GM12878 (cell line): Measurements from ENCODE around the gene ACAT2. TPM values are rescaled to one million over a fixed set of nuclear protein-coding genes. Genes with fewer than 3 reads are reported as not detected.

ENCODE experiments used
- ATAC-seq: fragments of 200-7000 bp; cut with Tn5 transposase; 3 replicates; pipeline ENCODE4 v1.9.1; 2020; ENCODE audit warnings: mild to moderate bottlenecking, moderate library complexity
- BruUV-seq: library from RNA; stranded (reverse); fragments of 400-500 nt; replicated peaks from 2 replicates; lab custom pipeline; 2021; lab: Mats Ljungman, UMichigan
- CTCF ChIA-PET: fragments of 300-600 bp; sonication (Branson Sonifier 250); formaldehyde crosslinking; extraction: SDS; loops from one replicate; lab custom pipeline; 2021; ENCODE audit warnings: inconsistent platforms; lab: Yijun Ruan, JAX
- POLR2A ChIA-PET: fragments of 350-600 bp; formaldehyde crosslinking; extraction: SDS; loops from one replicate; lab custom pipeline; 2021; ENCODE audit warnings: inconsistent platforms; lab: Charles Lee
- RAD21 ChIA-PET: fragments of 300-600 bp; sonication (Branson Sonifier 250); formaldehyde crosslinking; loops from one replicate; lab custom pipeline; 2023; ENCODE audit warnings: antibody characterized with exemption; ENCODE audit not compliant: unreplicated experiment; lab: Charles Lee
- SMC1A ChIA-PET: fragments of 300-600 bp; sonication (Branson Sonifier 250); formaldehyde crosslinking; loops from one replicate; lab custom pipeline; 2023; ENCODE audit not compliant: unreplicated experiment, uncharacterized antibody; lab: Charles Lee
- DNase-seq: peaks from one replicate; pipeline ENCODE4 v3.0.0-alpha.2; 2011; ENCODE audit warnings: low read depth, low spot score
- FAIRE-seq: peaks from 3 replicates; lab custom pipeline; 2011; peaks lifted over from hg19 to GRCh38; lab: Jason Lieb, UNC
- H2AFZ ChIP-seq: 2 replicates; pipeline ENCODE4 v1.6.0; 2011; ENCODE audit warnings: low read depth, low read length, control low read depth; ENCODE audit not compliant: control insufficient read depth
- H3K27ac ChIP-seq: 2 replicates; pipeline ENCODE4 v1.5.1; 2011; ENCODE audit warnings: control low read depth; ENCODE audit not compliant: control insufficient read depth, insufficient read depth
- H3K27me3 ChIP-seq, 2 experiments: replicated peaks in 1 of 2; 2 replicates each; pipeline versions ENCODE4 v1.6.0 to v1.6.1; 2011; ENCODE audit warnings: low read length in 1 of 2; ENCODE audit not compliant: control insufficient read depth in 2 of 2, insufficient read depth in 2 of 2
- H3K36me3 ChIP-seq, 2 experiments: 2 replicates each; pipeline ENCODE4 v1.5.1; 2011; ENCODE audit warnings: low read length in 1 of 2; ENCODE audit not compliant: control insufficient read depth in 2 of 2, insufficient read depth in 2 of 2
- H3K4me1 ChIP-seq: 2 replicates; pipeline ENCODE4 v1.6.1; 2011; ENCODE audit warnings: mild to moderate bottlenecking, low read length, moderate library complexity, mixed read lengths; ENCODE audit not compliant: control insufficient read depth, insufficient read depth
- H3K4me2 ChIP-seq: 2 replicates; pipeline ENCODE4 v1.6.0; 2011; ENCODE audit warnings: control low read depth; ENCODE audit not compliant: control insufficient read depth, insufficient read depth
- H3K4me3 ChIP-seq: fragments of 200-600 bp; sonication (generic); 2 replicates; pipeline ENCODE4 v1.5.1; 2016
- H3K79me2 ChIP-seq: 2 replicates; pipeline ENCODE4 v1.6.0; 2011; ENCODE audit warnings: low read length; ENCODE audit not compliant: control insufficient read depth, insufficient read depth
- H3K9ac ChIP-seq: 2 replicates; pipeline ENCODE4 v1.8.0; 2011; ENCODE audit warnings: low read length, control low read depth, mixed read lengths; ENCODE audit not compliant: control insufficient read depth, insufficient read depth
- H3K9me3 ChIP-seq: replicated peaks from 3 replicates; pipeline ENCODE4 v1.5.1; 2011; ENCODE audit warnings: mild to moderate bottlenecking, low read length; ENCODE audit not compliant: control insufficient read depth, insufficient read depth
- H4K20me1 ChIP-seq: 2 replicates; pipeline ENCODE4 v1.6.0; 2011; ENCODE audit not compliant: control insufficient read depth, insufficient read depth
- ATF2 ChIP-seq: IDR thresholded peaks from 2 replicates; pipeline ENCODE4 v1.6.1; 2012; ENCODE audit warnings: low read length, inconsistent platforms
- CBFB ChIP-seq: IDR thresholded peaks from 2 replicates; pipeline ENCODE4 v1.6.1; 2016; ENCODE audit warnings: antibody characterized with exemption, low read depth
- CBX3 ChIP-seq: fragments of 200-600 bp; sonication (generic); IDR thresholded peaks from 2 replicates; pipeline ENCODE4 v1.6.1; 2016; ENCODE audit warnings: low read depth, borderline replicate concordance
- E2F4 ChIP-seq: IDR thresholded peaks from 2 replicates; pipeline ENCODE4 v1.6.1; 2012; ENCODE audit warnings: low read depth, low read length, improper control_type of control experiment
- HDAC6 ChIP-seq: fragments of 200-600 bp; sonication (generic); IDR thresholded peaks from one replicate; pipeline ENCODE4 v1.8.0; 2017; ENCODE audit warnings: antibody characterized with exemption; ENCODE audit not compliant: unreplicated experiment
- IRF4 ChIP-seq: IDR thresholded peaks from 2 replicates; pipeline ENCODE4 v1.6.1; 2011; ENCODE audit warnings: low read depth, low read length
- MTA2 ChIP-seq: fragments of 450-650 bp; IDR thresholded peaks from 2 replicates; pipeline ENCODE4 v1.6.1; 2016; ENCODE audit warnings: low read depth, mild to moderate bottlenecking, moderate library complexity
- NFYA ChIP-seq: IDR thresholded peaks from 2 replicates; pipeline ENCODE4 v1.6.1; 2011; ENCODE audit warnings: low read depth, mild to moderate bottlenecking, low read length, improper control_type of control experiment, borderline replicate concordance
- PAX8 ChIP-seq: fragments of 450-650 bp; IDR thresholded peaks from 2 replicates; pipeline ENCODE4 v1.6.1; 2017; ENCODE audit warnings: mild to moderate bottlenecking, moderate library complexity
- PML ChIP-seq: IDR thresholded peaks from 2 replicates; pipeline ENCODE4 v1.6.1; 2012; ENCODE audit warnings: low read length, inconsistent platforms
- POLR2A ChIP-seq: IDR thresholded peaks from 2 replicates; pipeline ENCODE4 v1.6.1; 2011; ENCODE audit warnings: low read depth, mild to moderate bottlenecking, low read length
- RB1 ChIP-seq: fragments of 450-650 bp; formaldehyde crosslinking; IDR thresholded peaks from 2 replicates; pipeline ENCODE4 v1.6.1; 2017; ENCODE audit warnings: mild to moderate bottlenecking, borderline replicate concordance
- RELA ChIP-seq: fragments of 450-650 bp; IDR thresholded peaks from 2 replicates; pipeline ENCODE4 v1.8.0; 2014; ENCODE audit warnings: borderline replicate concordance; ENCODE audit not compliant: partially characterized antibody
- RELB ChIP-seq: fragments of 450-650 bp; IDR thresholded peaks from 2 replicates; pipeline ENCODE4 v1.6.1; 2017; ENCODE audit warnings: low read depth, mild to moderate bottlenecking, moderate library complexity
- STAT1 ChIP-seq: fragments of 450-650 bp; conservative IDR thresholded peaks from 2 replicates; pipeline ENCODE4 v1.6.1; 2014; ENCODE audit warnings: antibody characterized with exemption, mild to moderate bottlenecking
- USF2 ChIP-seq: IDR thresholded peaks from 2 replicates; pipeline ENCODE4 v1.6.1; 2011; ENCODE audit warnings: low read depth, low read length, improper control_type of control experiment, borderline replicate concordance
- YY1 ChIP-seq: IDR thresholded peaks from 2 replicates; pipeline ENCODE4 v1.6.1; 2011; ENCODE audit warnings: low read depth, mild to moderate bottlenecking, low read length
- ZNF274 ChIP-seq: IDR thresholded peaks from one replicate; pipeline ENCODE4 v1.8.0; 2011; ENCODE audit not compliant: insufficient read length, insufficient read depth
- WGBS: methylation state at CpG from one replicate; pipeline ENCODE4 v1.1.6; 2016; ENCODE audit warnings: low lambda C conversion rate; ENCODE audit not compliant: insufficient replicate concordance, insufficient coverage; ENCODE audit errors: missing lambda C conversion rate; 5-methylcytosine and 5-hydroxymethylcytosine counted together
- in situ Hi-C: fragments of 300-500 bp; cut with MboI; formaldehyde crosslinking; loops from 9 replicates; pipeline ENCODE4 v1.14.3; 2018; ENCODE audit warnings: mixed read lengths
- intact Hi-C: fragments of 100-400 bp; cut with micrococcal nuclease; formaldehyde crosslinking; loops from one replicate; pipeline ENCODE4 v1.14.2; 2022; ENCODE audit not compliant: unreplicated experiment
- polyA plus RNA-seq, 11 experiments: library from polyadenylated mRNA; depleted of rRNA in 4 of 11; unstranded in 6 of 11; stranded (reverse) in 5 of 11; fragments of >200 nt; fragmentation: Nextera tagmentation in 4 of 11; fragmentation: Illumina TruSeq in 1 of 11; extraction: Ambion mirVana in 4 of 11; extraction: Trizol in 1 of 11; gene quantifications; 1 replicate in 1 of 11; 2 replicates in 10 of 11; pipeline versions ENCODE4 v1.2.1 to v1.2.3, GENCODE V29; 2011 to 2016; ENCODE audit warnings: inconsistent platforms in 2 of 11, missing spikeins in 2 of 11, low read depth in 1 of 11
- total RNA-seq, 4 experiments: library from RNA; depleted of rRNA in 3 of 4; stranded (reverse); fragments of >200 nt in 3 of 4; fragmentation: Illumina TruSeq in 1 of 4; extraction: Trizol in 1 of 4; gene quantifications; 2 replicates each; pipeline versions ENCODE4 v1.2.1 to v1.2.3, GENCODE V29; 2013 to 2021
- TF ChIP-seq, protein P1 (sequence below): fragments of 450-650 bp; IDR thresholded peaks from 2 replicates; pipeline ENCODE4 v1.6.1; 2014; ENCODE audit warnings: mild to moderate bottlenecking

The ACAT2 gene
- total and polyA plus RNA-seq, 10 of the 15 experiments (the other 5 are each of a cell fraction or from before 2014, with no cell fraction given) = 87.9 to 257 (median 132) TPM

DNA sequence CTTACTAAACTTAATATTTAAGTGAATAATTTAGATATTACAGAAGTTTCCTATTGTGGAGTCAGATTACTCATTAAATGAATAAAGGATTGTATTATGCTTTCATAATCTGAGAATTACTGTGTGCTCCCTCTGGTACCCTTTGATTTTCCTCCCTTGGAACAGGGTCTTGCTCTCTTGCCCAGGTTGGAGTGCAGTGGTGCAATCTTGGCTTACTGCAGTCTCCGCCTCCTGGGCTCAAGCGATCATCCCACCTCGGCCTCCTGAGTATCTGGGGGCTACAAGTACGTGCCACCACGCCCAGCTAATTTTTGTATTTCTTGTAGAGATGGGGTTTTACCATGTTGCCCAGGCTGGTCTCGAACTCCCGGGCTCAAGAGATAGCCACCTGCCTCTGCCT is 24.9 kb upstream of the ACAT2 start:
- no peak for DNase-seq
- POLR2A ChIA-PET = interaction anchor here (1.0 kb wide), 1 partner anchor 24 kb away, joined by 3 read pairs; the partner anchor contains the start of gene ACAT2

More for the DNA sequence above, 24.9 kb upstream of the ACAT2 start:
- ChIA-PET SMC1A (interaction anchor here (1.2 to 4.1 kb wide), 4 partner anchors 8 to 45 kb away, joined by 3 to 18 read pairs (median 8); no protein-coding TSS in a partner anchor), CTCF (interaction anchor here (1.0 to 1.7 kb wide), 4 partner anchors 8 to 24 kb away, joined by 3 to 7 read pairs (median 6); partner anchors contain the start of gene ACAT2), RAD21 (interaction anchor here (1.3 kb wide), 1 partner anchor 12 kb away, joined by 4 read pairs; no protein-coding TSS in a partner anchor)
- Histone ChIP-seq H3K9me3 (no peaks in the 10 kb centered on the region), H3K9ac (no peak overlapping the region), H3K4me2 (no peak overlapping the region), H3K4me1 (no peaks in the 10 kb centered on the region), H2AFZ (no peak overlapping the region), H3K27me3 (no peaks in the 10 kb centered on the region), H3K4me3 (no peak overlapping the region), H3K27ac (no peak overlapping the region), H3K79me2 (peaks cover 80% of the 10 kb centered on the region), H3K36me3 (peaks cover 0 to 15% of the 10 kb centered on the region in 2 experiments; a peak in 2 of 4 replicates), H4K20me1 (no peaks in the 10 kb centered on the region)
- no peak for ATAC-seq
- no peak for FAIRE-seq
- TF ChIP-seq RB1 (no peak), NFYA (no peak), ATF2 (no peak), POLR2A (no peak), STAT1 (no peak), PAX8 (no peak), YY1 (no peak), CBX3 (no peak), ZNF274 (no peak), PML (no peak), MTA2 (no peak), CBFB (no peak), RELA (no peak), E2F4 (no peak), HDAC6 (no peak), USF2 (no peak), IRF4 (no peak), RELB (no peak)
- TF ChIP-seq, protein P1, sequence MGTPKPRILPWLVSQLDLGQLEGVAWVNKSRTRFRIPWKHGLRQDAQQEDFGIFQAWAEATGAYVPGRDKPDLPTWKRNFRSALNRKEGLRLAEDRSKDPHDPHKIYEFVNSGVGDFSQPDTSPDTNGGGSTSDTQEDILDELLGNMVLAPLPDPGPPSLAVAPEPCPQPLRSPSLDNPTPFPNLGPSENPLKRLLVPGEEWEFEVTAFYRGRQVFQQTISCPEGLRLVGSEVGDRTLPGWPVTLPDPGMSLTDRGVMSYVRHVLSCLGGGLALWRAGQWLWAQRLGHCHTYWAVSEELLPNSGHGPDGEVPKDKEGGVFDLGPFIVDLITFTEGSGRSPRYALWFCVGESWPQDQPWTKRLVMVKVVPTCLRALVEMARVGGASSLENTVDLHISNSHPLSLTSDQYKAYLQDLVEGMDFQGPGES = no peak
- in situ Hi-C loops (no loop called here), intact Hi-C loops (no loop called here)
- 95% methylated on average over 7 of the region's 7 CpGs for WGBS
- no TSS peak for BruUV-seq
